Right atrium auricular region (tissue), 2 donors: ENCODE data around the gene NCF2. TPM values are rescaled to one million over a fixed set of nuclear protein-coding genes. Genes with fewer than 3 reads are reported as not detected.

Experiments used
- DNase-seq: peaks from one replicate; pipeline ENCODE4 v3.0.0-alpha.2; 2019; ENCODE audit warnings: low spot score
- H3K27ac ChIP-seq, 2 donors: fragments of 200-600 bp; sonication (generic); 1 replicate in 1 of 2; 2 replicates in 1 of 2; pipeline ENCODE4 v1.5.1; 2016 to 2019
- H3K27me3 ChIP-seq, 2 donors: fragments of 200-600 bp; sonication (generic); one replicate each; pipeline versions ENCODE4 v1.5.1 to v1.6.0; 2017 to 2019
- H3K36me3 ChIP-seq: fragments of 200-600 bp; sonication (generic); one replicate; pipeline ENCODE4 v1.5.1; 2016
- H3K4me1 ChIP-seq, 2 donors: fragments of 200-600 bp; sonication (generic); one replicate each; pipeline versions ENCODE4 v1.5.1 to v1.6.0; 2017 to 2019
- H3K4me3 ChIP-seq, 2 donors: fragments of 200-600 bp; sonication (generic); 1 replicate in 1 of 2; 2 replicates in 1 of 2; pipeline ENCODE4 v1.5.1; 2017 to 2019; ENCODE audit warnings: mild to moderate bottlenecking in 1 of 2, moderate library complexity in 1 of 2
- H3K9me3 ChIP-seq, 2 donors: fragments of 200-600 bp; sonication (generic); one replicate each; pipeline ENCODE4 v1.5.1; 2019
- total RNA-seq, 2 donors: library from RNA; depleted of rRNA; stranded (reverse); fragments of >200 nt; gene quantifications; one replicate each; pipeline ENCODE4 v1.1.0, GENCODE V29; 2016
- TF ChIP-seq, protein P1 (sequence below), 2 donors: fragments of 200-600 bp; sonication (generic); IDR thresholded peaks; one replicate each; pipeline ENCODE4 v1.5.1; 2019; ENCODE audit warnings: antibody characterized with exemption in 2 of 2

NCF2 gene
- total RNA-seq, 2 donors from 2014 or later = 3.2 to 10.7 TPM

- H3K36me3 ChIP-seq = peaks cover 2% of the 10 kb centered on the region
- TF ChIP-seq, protein P1, sequence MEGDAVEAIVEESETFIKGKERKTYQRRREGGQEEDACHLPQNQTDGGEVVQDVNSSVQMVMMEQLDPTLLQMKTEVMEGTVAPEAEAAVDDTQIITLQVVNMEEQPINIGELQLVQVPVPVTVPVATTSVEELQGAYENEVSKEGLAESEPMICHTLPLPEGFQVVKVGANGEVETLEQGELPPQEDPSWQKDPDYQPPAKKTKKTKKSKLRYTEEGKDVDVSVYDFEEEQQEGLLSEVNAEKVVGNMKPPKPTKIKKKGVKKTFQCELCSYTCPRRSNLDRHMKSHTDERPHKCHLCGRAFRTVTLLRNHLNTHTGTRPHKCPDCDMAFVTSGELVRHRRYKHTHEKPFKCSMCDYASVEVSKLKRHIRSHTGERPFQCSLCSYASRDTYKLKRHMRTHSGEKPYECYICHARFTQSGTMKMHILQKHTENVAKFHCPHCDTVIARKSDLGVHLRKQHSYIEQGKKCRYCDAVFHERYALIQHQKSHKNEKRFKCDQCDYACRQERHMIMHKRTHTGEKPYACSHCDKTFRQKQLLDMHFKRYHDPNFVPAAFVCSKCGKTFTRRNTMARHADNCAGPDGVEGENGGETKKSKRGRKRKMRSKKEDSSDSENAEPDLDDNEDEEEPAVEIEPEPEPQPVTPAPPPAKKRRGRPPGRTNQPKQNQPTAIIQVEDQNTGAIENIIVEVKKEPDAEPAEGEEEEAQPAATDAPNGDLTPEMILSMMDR (IDR thresholded peaks at IDR 0.05) = no peak
- peaks cover 0 to 38% of the 10 kb centered on the region in 2 donors for H3K4me1 ChIP-seq
- peak within 1 kb of the TSS; percentile 78 to 91 for H3K4me3 ChIP-seq
- no peaks in the 10 kb centered on the region for H3K9me3 ChIP-seq
- DNase-seq = peak; percentile 96
- H3K27ac ChIP-seq = peak within 1 kb of the TSS; percentile 94 to 97
- no peaks in the 10 kb centered on the region for H3K27me3 ChIP-seq
Observed at GRCh38 chr1:183635606-183636333, 45.5 kb upstream of the NCF2 start, which contains the start of gene ARPC5. TSS of gene ARPC5 (minus strand) at chr1:183635783. CDS start at chr1:183635659, 124 bp downstream.

- Histone ChIP-seq H3K27ac (peak overlapping the region; percentile 94 to 97), H3K4me3 (peak overlapping the region; percentile 78 to 91), H3K27me3 (no peaks in the 10 kb centered on the region), H3K36me3 (peaks cover 8% of the 10 kb centered on the region), H3K4me1 (peaks cover 0 to 44% of the 10 kb centered on the region in 2 donors), H3K9me3 (no peaks in the 10 kb centered on the region)
- TF ChIP-seq, protein P1 (IDR thresholded peaks at IDR 0.05) = no peak
- no peak for DNase-seq
Observed at GRCh38 chr1:183635099-183635605, 44.9 kb upstream of the NCF2 start.

DNA sequence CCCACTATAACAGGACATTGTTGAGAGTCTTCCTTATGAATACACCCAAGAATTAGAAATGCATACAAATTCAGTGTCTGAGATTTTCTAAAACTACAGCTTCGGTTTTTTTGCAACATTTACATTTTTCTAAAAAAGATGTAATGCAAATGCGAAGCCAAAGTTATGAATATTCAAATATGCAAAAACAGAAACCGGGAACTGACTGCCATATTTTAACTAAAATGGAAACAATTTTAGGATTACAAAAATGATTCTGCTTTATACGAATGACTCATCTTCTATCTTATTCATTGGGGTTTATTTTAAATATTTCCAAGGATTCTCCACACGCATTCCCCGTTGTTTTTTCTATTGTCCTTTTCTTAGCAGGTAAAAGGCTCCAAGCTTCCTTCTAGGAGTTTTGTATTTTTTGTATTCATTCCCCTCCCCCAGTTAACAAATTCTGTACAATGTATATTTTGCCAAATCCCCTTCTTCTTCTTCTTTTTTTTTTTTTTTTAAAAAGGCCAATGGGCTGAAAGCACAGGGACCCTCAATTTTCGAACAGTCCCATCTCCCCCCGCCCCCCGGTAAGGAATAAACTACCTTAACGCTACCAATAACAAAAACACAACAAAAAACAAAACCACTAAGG, 44.3 kb upstream of the NCF2 start:
- peak overlapping the region; percentile 94 to 97 for H3K27ac ChIP-seq
- H3K36me3 ChIP-seq = peaks cover 14% of the 10 kb centered on the region
- H3K9me3 ChIP-seq = no peaks in the 10 kb centered on the region
- H3K27me3 ChIP-seq = no peaks in the 10 kb centered on the region
- H3K4me3 ChIP-seq = peak overlapping the region; percentile 78 to 91
- H3K4me1 ChIP-seq = peaks cover 0 to 44% of the 10 kb centered on the region in 2 donors
- TF ChIP-seq, protein P1 (IDR thresholded peaks at IDR 0.05) = no peak
- no peak for DNase-seq

DNA sequence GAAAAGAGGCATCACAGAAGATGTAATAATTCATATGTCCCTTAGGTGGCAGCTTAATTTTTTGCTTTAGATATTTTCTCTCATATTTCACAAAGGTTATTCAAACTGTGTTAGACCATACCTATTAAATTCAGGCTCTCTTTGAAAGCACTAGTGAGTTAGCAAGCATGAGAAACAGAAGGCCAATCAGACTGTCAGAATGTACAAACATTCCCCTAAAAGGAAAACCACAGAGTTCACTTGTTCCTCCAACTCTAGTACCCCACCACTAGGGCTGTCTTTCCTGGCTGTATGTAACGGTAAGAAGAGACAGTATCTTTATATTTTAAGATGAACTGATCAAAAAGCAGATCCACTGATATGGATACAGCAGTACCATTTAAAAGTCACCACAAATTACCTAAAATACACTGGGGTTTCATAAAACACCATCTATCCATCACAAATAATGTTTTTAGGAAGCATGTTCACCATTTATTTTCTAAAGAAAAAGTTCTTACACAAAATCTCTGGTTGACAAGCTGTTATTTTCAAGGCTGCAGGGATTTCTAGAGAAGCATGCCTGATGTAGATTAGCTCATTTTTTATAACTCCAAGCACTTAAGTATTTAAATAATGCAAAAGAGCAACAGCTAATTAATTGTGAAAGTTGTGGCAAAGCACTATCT, 43.6 kb upstream of the NCF2 start:
- peaks cover 21% of the 10 kb centered on the region for H3K36me3 ChIP-seq
- H3K9me3 ChIP-seq = no peaks in the 10 kb centered on the region
- TF ChIP-seq, protein P1 (IDR thresholded peaks at IDR 0.05) = peak; percentile 22 to 63
- DNase-seq = no peak
- H3K27me3 ChIP-seq = no peaks in the 10 kb centered on the region
- peak overlapping the region; percentile 78 to 91 for H3K4me3 ChIP-seq
- H3K4me1 ChIP-seq = peaks cover 0 to 47% of the 10 kb centered on the region in 2 donors
- H3K27ac ChIP-seq = peak overlapping the region; percentile 94 to 97

DNA sequence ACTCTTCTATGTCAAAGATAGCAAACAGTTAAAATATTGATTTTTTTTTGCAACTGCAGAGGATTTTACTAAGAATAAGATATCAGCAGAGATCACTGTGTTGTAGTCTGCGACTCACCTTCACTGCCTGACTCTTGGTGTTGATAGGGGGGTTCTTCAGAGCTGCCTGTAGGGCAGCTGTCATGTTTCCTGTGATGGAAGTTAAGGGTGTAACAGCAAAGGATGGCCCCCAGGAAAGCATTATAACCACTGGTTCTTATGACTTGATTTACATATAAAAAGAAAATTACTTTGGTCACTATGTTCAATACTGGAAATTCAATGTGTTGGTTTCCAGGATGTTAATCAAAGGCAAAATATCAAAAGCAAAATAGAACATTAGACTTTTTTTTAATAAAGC, 42.7 kb upstream of the NCF2 start:
- H3K4me3 ChIP-seq = peak overlapping the region; percentile 78 to 91
- peaks cover 0 to 53% of the 10 kb centered on the region in 2 donors for H3K4me1 ChIP-seq
- peaks cover 28% of the 10 kb centered on the region for H3K36me3 ChIP-seq
- H3K27me3 ChIP-seq = no peaks in the 10 kb centered on the region
- H3K9me3 ChIP-seq = no peaks in the 10 kb centered on the region
- no peak for DNase-seq
- TF ChIP-seq, protein P1 (IDR thresholded peaks at IDR 0.05) = no peak
- H3K27ac ChIP-seq = peak overlapping the region; percentile 94 to 97
